ENCODE data around the gene CEACAM16. TPM values are rescaled to one million over a fixed set of nuclear protein-coding genes. Genes with fewer than 3 reads are reported as not detected.

Gene CEACAM16
- total and polyA plus RNA-seq, 9 of the 15 experiments (the other 6 are each of a cell fraction or from before 2014, with no cell fraction given), result not detected

DNA sequence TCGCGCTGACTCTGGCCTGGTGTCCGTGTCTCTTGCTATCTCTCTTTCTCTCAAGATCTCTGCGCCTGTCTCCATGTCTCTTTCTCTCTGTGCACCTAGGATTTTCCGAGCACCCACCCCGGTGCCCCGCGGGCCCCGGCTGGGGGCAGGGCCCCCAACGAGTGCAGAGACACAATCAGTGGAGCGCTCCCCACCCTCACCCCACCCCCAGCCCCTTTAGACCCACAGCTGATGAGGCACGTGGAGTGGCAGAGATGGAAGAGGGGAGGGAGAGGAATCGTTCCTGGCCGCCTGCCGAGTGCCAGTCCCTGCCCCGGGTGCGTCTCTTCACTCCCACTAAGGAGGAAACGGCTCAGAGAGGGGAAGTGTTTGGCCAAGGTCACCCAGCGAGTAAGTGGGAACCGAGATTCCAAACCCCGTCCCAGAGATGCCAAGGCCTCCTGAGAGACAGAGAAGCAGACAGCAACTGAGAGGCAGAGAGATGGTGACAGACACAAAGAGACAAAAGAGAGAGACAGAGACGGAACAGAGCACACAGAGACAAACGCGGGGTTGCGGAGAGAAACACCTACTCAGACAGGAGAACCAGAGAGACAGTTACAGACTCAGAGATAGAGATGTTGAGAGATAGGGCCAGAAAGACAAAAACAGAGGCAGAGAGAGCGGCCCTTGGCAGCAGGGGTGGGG lies 48.9 kb downstream of the CEACAM16 start (continued):
- TF ChIP-seq STAT5A (IDR thresholded peaks at IDR 0.05; ENCODE audit: borderline replicate concordance, low read length), result no peak
- no peak for TF ChIP-seq BRF1 (IDR thresholded peaks at IDR 0.05; ENCODE audit: borderline replicate concordance, extremely low read depth, insufficient read length)
- TF ChIP-seq, protein P1, sequence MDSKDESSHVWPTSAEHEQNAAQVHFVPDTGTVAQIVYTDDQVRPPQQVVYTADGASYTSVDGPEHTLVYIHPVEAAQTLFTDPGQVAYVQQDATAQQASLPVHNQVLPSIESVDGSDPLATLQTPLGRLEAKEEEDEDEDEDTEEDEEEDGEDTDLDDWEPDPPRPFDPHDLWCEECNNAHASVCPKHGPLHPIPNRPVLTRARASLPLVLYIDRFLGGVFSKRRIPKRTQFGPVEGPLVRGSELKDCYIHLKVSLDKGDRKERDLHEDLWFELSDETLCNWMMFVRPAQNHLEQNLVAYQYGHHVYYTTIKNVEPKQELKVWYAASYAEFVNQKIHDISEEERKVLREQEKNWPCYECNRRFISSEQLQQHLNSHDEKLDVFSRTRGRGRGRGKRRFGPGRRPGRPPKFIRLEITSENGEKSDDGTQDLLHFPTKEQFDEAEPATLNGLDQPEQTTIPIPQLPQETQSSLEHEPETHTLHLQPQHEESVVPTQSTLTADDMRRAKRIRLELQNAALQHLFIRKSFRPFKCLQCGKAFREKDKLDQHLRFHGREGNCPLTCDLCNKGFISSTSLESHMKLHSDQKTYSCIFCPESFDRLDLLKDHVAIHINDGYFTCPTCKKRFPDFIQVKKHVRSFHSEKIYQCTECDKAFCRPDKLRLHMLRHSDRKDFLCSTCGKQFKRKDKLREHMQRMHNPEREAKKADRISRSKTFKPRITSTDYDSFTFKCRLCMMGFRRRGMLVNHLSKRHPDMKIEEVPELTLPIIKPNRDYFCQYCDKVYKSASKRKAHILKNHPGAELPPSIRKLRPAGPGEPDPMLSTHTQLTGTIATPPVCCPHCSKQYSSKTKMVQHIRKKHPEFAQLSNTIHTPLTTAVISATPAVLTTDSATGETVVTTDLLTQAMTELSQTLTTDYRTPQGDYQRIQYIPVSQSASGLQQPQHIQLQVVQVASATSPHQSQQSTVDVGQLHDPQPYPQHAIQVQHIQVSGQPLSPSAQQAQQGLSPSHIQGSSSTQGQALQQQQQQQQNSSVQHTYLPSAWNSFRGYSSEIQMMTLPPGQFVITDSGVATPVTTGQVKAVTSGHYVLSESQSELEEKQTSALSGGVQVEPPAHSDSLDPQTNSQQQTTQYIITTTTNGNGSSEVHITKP (IDR thresholded peaks at IDR 0.05; ENCODE audit: partially characterized antibody), result no peak
- TF ChIP-seq MTA1 (IDR thresholded peaks at IDR 0.05; ENCODE audit: borderline replicate concordance), result peak; percentile 56; the same call in 1 of the 2 replicates
- TF ChIP-seq, protein P2, sequence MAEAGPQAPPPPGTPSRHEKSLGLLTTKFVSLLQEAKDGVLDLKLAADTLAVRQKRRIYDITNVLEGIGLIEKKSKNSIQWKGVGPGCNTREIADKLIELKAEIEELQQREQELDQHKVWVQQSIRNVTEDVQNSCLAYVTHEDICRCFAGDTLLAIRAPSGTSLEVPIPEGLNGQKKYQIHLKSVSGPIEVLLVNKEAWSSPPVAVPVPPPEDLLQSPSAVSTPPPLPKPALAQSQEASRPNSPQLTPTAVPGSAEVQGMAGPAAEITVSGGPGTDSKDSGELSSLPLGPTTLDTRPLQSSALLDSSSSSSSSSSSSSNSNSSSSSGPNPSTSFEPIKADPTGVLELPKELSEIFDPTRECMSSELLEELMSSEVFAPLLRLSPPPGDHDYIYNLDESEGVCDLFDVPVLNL (CRISPR knock-in tag; IDR thresholded peaks at IDR 0.05; ENCODE audit: low read depth), result no peak
- TF ChIP-seq, protein P3, sequence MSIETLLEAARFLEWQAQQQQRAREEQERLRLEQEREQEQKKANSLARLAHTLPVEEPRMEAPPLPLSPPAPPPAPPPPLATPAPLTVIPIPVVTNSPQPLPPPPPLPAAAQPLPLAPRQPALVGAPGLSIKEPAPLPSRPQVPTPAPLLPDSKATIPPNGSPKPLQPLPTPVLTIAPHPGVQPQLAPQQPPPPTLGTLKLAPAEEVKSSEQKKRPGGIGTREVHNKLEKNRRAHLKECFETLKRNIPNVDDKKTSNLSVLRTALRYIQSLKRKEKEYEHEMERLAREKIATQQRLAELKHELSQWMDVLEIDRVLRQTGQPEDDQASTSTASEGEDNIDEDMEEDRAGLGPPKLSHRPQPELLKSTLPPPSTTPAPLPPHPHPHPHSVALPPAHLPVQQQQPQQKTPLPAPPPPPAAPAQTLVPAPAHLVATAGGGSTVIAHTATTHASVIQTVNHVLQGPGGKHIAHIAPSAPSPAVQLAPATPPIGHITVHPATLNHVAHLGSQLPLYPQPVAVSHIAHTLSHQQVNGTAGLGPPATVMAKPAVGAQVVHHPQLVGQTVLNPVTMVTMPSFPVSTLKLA (conservative IDR thresholded peaks at IDR 0.05), result peak; percentile 70 to 80; a peak in 3 of 4 replicates
- TF ChIP-seq BMI1 (IDR thresholded peaks at IDR 0.05; ENCODE audit: low read length), result no peak
- TF ChIP-seq, protein P4, sequence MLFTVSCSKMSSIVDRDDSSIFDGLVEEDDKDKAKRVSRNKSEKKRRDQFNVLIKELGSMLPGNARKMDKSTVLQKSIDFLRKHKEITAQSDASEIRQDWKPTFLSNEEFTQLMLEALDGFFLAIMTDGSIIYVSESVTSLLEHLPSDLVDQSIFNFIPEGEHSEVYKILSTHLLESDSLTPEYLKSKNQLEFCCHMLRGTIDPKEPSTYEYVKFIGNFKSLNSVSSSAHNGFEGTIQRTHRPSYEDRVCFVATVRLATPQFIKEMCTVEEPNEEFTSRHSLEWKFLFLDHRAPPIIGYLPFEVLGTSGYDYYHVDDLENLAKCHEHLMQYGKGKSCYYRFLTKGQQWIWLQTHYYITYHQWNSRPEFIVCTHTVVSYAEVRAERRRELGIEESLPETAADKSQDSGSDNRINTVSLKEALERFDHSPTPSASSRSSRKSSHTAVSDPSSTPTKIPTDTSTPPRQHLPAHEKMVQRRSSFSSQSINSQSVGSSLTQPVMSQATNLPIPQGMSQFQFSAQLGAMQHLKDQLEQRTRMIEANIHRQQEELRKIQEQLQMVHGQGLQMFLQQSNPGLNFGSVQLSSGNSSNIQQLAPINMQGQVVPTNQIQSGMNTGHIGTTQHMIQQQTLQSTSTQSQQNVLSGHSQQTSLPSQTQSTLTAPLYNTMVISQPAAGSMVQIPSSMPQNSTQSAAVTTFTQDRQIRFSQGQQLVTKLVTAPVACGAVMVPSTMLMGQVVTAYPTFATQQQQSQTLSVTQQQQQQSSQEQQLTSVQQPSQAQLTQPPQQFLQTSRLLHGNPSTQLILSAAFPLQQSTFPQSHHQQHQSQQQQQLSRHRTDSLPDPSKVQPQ (CRISPR knock-in tag; IDR thresholded peaks at IDR 0.05; ENCODE audit: borderline replicate concordance), result no peak
- peak; percentile 55 for TF ChIP-seq DACH1 (IDR thresholded peaks at IDR 0.05; ENCODE audit: partially characterized antibody)
- TF ChIP-seq ZKSCAN1 (IDR thresholded peaks at IDR 0.05; ENCODE audit: low read depth, low read length), result no peak
- TF ChIP-seq, protein P5, sequence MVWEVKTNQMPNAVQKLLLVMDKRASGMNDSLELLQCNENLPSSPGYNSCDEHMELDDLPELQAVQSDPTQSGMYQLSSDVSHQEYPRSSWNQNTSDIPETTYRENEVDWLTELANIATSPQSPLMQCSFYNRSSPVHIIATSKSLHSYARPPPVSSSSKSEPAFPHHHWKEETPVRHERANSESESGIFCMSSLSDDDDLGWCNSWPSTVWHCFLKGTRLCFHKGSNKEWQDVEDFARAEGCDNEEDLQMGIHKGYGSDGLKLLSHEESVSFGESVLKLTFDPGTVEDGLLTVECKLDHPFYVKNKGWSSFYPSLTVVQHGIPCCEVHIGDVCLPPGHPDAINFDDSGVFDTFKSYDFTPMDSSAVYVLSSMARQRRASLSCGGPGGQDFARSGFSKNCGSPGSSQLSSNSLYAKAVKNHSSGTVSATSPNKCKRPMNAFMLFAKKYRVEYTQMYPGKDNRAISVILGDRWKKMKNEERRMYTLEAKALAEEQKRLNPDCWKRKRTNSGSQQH (CRISPR knock-in tag; IDR thresholded peaks at IDR 0.05), result peak; percentile 30; the same call in 1 of the 2 replicates
- TF ChIP-seq, protein P6, sequence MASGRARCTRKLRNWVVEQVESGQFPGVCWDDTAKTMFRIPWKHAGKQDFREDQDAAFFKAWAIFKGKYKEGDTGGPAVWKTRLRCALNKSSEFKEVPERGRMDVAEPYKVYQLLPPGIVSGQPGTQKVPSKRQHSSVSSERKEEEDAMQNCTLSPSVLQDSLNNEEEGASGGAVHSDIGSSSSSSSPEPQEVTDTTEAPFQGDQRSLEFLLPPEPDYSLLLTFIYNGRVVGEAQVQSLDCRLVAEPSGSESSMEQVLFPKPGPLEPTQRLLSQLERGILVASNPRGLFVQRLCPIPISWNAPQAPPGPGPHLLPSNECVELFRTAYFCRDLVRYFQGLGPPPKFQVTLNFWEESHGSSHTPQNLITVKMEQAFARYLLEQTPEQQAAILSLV (tag; IDR thresholded peaks at IDR 0.05), result peak; percentile 28; the same call in 1 of the 2 replicates
- TF ChIP-seq SRF (CRISPR knock-in tag; IDR thresholded peaks at IDR 0.05), result no peak
- no peak for TF ChIP-seq PRMT5 (CRISPR knock-in tag; IDR thresholded peaks at IDR 0.05)
- TF ChIP-seq HDAC2 (IDR thresholded peaks at IDR 0.05), result peak; percentile 85; the same call in 1 of the 2 replicates
